GM18861 (cell line): Measurements from ENCODE around the gene MAGEB1.

Experiments used
- ATAC-seq: cut with Tn5 transposase; IDR thresholded peaks from one replicate; pipeline ENCODE4 v1.9.1; 2021; ENCODE audit not compliant: unreplicated experiment

Gene MAGEB1, protein sequence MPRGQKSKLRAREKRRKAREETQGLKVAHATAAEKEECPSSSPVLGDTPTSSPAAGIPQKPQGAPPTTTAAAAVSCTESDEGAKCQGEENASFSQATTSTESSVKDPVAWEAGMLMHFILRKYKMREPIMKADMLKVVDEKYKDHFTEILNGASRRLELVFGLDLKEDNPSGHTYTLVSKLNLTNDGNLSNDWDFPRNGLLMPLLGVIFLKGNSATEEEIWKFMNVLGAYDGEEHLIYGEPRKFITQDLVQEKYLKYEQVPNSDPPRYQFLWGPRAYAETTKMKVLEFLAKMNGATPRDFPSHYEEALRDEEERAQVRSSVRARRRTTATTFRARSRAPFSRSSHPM

DNA sequence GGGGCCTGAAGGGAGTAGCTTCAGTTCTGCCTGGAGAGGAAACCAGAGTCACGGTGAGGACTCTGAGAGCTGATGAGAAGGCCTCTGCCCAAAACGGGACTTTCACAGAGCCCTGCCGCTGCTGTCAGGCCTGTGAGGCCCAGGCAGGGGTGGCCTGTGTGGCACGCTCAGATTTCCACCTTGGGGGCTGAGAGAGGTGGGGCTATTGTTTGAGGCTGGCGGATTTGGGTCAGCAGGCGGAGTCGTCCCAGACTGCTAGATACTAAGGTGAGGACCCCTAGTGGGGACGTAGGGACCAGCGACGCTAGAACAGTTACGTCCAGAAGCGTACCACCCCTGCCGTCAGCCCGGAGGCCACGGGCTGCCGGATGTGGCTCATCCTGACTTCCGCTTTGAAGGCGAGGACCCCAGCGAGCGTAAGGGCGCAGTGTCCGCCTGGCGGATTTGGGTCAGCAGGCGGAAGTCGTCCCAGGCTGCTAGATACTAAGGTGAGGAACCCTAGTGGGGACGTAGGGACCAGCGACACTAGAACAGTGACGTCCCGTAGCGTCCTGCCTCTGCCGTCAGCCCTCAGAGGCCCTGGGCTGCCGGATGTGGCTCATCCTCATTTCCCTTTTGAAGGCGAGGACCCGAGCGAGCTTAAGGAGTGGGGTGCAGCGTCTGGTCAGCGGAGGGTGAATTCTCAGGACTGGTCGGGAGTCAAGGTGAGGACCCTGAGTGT lies at the start of gene MAGEB1:
Gene MAGEB1 (plus strand): TSS at position 378 of the 721 bp plus-strand sequence. CDS start 3,348 bp downstream, outside the sequence.
- no peak for ATAC-seq

DNA sequence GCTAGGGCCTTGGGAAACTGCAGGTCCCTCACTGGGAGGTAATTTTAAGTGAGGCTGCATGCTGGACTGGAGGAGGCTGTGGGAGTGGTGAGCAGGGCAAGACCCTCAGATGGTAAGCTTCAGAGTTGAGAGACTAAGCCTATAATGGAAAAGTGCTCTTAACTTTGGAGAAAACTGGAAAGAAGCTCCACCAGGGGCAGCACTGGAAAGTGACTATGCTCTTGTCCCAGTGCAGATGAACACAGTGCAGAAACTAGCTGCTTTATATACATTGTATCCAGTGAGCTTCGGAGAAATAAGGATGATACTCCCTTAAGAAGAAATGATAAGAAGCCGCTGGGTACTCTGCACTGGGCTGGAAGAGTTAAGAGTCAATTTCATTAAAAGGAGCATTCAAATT lies 34.8 kb upstream of the MAGEB1 start:
- ATAC-seq = no peak

DNA sequence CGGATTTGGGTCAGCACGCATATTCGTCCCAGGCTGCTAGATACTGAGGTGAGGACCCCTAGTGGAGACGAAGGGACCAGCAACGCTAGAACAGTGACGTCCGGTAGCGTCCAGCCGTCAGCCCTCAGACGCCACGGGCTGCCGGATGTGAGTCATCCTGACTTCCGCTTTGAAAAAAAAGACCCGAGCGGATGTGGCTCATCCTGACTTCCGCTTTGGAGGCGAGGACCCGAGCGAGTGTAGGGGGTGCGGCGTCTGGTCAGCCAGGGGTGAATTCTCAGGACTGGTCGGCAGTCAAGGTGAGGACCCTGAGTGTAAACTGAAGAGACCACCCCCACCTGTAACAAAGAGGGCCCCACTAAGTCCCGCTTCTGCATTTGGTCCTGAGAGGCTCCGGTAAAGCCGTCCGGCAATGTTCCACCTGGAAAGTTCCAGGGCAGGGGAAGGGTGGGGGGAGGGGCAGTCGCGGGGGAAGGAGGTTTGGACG lies 31.5 kb upstream of the MAGEB1 start, which contains the start of gene MAGEB2:
Gene MAGEB2 (plus strand): TSS at position 207 of the 487 bp plus-strand sequence. CDS start 3,018 bp downstream, outside the sequence.
- no peak for ATAC-seq

DNA sequence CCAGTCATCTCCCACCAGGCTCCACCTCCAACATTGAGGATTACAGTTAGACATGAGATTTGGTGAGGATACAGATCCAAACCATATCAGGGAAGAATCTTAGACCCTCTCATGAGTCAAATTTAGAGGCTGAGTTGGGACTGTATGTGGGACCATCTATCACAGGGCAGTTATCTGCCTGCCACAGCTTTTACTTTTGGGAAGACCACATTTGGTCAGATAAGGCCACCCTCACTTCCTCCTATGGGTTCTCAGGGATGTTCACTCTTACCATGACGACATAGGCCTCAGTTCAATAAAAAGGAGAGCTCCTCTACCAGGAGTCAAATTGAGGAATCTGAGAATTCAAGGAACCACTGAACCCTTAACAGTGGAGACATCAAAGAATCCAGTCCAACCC lies 29.5 kb upstream of the MAGEB1 start:
- no peak for ATAC-seq

DNA sequence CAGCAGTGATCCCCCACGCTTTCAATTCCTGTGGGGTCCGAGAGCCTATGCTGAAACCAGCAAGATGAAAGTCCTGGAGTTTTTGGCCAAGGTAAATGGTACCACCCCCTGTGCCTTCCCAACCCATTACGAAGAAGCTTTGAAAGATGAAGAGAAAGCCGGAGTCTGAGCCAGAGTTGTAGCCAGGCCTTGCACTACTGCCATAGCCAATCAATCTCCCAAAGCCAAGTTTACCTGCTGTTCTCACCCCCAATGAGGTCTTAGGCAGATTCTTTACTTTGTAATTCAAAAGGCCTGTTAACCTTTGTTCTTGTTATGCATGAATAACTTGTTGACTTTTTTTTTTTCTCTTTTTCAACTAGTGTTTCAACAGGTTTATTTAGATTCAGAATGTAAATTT lies 27.6 kb upstream of the MAGEB1 start:
- ATAC-seq = no peak

DNA sequence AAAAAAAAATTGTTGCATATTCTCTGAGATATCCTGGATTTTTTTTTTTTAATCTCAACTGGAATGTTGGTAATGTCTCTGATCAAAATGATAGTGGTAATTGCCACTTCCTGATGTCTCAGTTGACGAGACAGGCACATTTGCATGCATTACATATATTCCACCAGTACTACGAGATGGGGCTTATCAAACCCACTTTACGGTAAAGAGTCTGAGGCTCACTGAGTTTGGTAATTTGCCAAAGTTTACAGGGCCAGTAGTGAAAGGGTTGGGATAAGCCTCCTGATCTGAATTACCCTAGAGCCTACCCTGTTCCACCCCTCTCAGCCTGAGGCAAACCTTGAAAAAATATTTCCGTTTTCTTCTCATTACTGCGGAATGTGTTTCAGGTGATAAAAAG lies 26.3 kb upstream of the MAGEB1 start:
- ATAC-seq = no peak

DNA sequence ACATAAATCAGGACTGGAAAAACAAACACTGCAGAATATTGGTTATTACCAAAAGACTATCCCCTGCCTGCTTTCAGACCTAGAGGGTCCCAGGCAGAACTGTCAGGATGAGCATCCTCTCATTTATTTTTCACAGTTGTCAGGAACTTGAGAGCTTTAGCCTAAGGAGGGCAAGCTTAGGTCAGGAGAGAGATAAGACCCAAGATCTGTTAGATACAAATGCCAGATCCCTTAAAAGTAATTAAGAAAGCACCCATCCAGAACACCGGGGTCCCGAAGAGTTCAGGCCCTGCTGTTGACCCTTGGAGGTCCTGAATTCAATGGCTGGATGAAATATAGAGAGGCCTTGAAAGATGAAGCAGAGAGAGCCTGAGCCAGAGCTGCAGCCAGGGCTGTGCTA lies 22.4 kb upstream of the MAGEB1 start:
- no peak for ATAC-seq

DNA sequence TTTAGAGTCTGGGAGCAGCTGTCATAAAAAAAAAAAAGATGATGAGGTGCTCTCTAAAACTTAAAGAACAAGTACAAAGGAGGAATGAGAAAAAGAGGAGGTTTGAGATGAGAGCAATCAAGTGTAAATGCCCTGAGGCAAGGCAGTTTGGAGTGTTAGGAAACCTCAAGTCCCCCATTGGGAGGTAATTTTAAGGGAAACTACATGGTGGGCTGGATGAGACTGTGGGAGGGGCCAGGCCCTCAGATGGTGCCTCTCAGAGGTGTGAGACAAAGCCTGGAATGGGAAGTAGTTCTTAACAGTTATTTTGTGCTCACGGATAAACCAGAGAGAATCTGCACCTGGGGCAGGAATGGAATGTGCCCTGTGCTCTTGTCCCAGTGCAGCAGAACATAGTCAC lies 18.4 kb upstream of the MAGEB1 start:
- no peak for ATAC-seq

DNA sequence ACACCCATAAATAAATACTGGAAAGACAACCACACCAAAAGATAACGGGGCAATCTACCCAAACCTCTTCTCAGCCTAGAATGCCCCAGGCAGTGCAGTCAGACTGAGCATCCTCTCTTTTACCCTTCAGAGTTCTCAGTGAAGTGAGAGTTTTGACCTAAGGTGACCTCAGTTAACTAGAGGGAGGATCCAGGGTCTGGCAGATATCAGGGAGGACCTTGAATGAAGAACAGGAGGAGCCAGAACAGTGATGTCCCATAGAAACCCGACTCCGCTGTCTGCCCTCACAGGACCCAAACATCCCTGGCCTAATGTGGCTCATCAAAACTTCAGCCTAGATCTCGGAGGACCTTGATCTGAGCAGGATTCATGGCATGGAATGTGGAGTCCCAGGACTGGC lies 16.6 kb upstream of the MAGEB1 start, which contains the start of gene MAGEB3:
Gene MAGEB3 (plus strand): TSS at position 263 of the 400 bp plus-strand sequence. CDS start 5,268 bp downstream, outside the sequence.
- no peak for ATAC-seq

DNA sequence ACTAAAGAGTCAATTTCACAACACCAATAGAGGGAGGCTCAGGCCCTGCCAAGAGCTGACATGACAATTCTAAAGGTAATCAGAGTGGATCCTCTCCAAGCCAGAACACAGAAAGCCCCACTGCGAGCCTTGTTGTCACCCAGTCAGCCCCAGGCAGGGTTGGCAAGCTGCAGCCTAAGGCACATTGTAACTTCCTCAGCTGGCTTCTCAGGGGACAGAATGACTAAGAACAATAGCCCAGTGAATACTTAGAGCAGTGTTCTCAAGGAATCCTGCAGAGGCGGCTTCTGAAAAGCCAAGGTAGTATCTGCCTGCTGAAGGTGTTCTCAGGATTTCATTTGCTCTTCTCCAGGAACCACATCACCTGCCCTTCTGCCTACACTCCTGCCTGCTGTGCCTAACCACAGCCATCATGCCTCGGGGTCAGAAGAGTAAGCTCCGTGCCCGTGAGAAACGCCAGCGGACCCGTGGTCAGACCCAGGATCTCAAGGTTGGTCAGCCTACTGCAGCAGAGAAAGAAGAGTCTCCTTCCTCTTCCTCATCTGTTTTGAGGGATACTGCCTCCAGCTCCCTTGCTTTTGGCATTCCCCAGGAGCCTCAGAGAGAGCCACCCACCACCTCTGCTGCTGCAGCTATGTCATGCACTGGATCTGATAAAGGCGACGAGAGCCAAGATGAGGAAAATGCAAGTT lies 5.1 kb upstream of the MAGEB1 start, which contains the start of gene MAGEB4:
Gene MAGEB4 (plus strand): TSS at position 277 of the 692 bp plus-strand sequence. CDS start 136 bp downstream, at position 413.
- no peak for ATAC-seq

DNA sequence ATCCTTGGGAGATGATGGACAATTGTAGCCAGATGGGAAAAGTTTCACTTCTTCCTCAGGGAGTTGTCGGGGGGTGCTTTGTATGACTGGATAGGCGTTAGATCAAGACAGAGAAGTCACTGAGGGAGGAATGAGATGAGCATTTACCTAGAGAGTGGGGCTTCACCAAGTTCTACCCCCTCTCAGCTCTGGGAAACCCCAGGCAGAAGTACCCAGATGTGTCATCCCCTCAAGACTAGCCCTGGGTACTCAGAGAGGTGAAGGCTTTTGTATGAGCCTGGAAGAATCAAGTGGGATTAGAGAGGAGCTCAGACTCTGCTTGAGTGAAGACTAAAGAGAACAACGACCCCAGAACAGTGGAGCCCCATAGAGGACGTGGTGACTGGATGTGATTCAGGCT lies 1.9 kb downstream of the MAGEB1 start:
- ATAC-seq = peak; percentile 81

DNA sequence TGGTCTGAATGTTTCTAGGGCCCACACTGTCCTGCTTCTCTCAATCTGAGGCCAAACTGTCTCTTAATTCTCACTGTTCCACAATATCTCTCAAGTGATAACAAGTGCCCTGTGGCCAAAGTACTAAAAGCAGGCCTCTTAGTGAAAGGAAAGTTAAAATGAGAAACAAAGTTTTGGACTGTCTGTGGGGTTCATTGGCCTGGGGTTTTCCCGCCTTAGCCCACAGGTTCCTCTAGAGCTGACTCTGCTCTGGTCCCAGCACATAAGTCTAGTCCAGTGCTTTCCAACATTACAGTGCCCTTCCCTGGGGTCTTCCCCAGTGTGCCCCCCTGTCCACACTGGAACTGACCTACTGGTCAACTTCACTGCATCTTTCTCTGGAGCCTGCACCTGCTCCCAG lies 6.3 kb downstream of the MAGEB1 start:
- ATAC-seq = peak; percentile 53

DNA sequence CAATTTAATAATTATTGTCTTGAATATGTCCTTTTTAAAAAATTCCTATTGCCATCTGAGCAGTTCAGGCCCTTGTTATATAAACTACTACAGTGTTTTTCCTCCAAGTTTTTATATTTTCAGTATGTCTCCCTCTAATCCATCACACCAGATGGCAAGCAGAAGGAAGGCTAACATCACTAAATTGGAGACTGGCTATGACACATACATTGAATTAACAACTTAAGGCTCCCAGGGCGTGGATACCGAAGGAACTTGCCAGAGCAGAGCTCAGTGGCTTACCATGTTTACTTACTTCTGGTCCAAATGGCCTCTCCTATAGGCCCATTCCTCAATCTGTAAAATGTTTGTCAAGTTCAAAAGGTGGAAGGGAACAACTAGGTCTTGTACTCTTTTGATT lies 13.0 kb downstream of the MAGEB1 start:
- ATAC-seq = no peak

DNA sequence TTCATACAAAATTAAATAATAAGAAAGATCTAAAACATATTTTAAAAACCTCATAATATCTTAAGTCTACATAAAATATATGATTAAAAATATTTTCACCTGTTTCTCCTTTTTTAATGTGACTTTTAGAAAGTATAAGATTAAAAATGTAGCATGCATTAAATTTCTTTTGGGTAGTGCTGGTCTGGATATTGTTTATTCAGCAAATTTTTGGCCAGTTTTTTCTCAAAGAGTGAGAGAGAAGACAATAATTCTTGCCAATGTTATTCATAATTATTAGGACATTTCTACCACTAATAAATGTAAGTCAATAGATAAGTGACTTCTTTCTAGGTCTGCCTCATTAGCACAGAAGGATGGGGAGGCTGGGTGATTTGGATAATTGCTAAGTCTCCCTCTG lies 14.1 kb downstream of the MAGEB1 start:
- no peak for ATAC-seq

DNA sequence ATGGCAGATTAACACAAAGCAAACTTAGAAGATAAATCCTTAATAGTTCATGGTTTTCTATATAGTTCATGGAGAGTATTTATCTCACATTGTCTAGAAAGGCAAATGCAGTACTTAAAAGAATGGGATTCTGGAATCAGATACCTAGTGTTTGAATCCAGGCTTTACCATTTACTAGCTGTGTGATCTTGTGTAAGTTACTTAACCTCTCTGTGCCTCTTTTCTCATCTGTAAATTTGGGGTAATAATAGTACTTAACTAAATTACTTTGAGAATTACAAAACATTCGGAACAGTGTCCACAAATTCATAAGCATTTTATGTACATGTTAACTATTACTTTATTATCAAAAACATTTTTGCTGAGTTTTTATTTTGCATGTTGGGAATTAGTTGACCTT lies 15.8 kb downstream of the MAGEB1 start:
- ATAC-seq = no peak

DNA sequence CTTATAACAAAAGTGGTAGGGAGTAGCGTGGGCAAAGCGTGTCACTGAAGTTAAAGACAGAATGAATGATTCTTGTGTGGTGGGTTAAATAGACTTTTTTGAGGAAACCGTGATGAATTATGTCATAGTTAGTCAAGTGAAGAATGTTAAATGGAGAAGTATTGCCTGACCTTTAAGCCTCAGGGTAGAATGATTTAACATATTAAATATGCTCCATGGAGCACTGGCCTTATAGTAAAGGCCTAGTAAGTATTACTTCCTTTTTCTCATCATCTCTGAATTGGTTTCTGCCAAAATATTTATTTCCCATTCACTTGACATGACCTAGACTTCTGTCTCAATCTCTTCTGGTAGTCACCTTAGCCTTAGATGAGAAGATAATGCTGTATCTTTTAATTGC lies 23.7 kb downstream of the MAGEB1 start:
- ATAC-seq = no peak

DNA sequence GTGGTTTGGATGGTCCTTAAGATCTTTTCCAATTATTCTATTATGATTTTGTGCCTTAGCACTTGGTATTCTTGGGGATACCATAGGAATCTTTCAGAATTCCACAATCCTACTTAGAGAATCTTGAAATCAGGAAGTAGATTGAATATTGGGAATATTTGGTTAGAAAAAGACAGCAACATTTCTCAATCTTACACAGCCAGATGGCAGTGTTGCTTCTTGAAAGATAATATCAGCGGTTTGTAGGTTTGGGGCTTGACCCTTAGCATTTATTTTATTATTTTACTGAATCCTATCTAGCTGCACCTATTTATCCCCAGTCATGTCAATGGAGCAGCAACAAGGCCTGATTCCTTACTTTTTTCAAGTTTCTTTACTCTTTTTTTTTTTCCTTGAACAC lies 28.6 kb downstream of the MAGEB1 start:
- ATAC-seq = no peak

DNA sequence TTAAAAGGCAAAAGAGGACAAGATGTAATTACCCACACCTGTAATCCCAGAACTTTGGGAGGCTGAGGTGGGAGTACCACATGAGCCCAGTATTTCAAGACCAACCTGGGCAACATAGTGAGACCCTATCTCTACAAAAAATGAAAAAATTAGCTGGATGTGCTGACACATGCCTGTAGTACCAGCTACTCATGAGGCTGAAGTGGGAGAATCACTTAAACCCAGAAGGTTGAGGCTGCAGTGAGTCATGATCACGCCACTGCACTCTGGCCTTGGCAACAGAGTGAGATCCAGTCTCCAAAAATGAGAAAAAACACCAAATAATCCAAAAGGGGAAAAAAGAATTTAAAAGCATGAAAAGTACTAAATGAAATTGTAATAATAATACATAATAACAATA lies 31.4 kb downstream of the MAGEB1 start:
- no peak for ATAC-seq

DNA sequence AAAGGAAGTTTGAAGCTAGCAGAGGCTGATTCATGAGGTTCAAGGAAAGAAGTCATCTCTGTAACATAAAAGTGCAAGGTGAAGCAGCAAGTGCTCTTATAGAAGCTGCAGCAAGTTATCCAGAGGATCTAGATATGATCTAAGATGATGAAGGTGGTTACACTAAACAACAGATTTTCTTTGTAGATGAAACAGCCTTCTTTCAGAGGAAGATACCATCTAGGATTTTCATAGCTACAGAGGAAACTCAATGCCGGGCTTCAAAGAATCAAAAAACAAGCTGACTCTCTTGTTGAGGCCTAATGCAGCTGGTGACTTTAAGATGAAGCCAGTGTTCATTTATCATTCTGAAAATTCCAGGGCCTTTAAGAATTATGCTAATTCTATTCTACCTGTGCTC lies 33.5 kb downstream of the MAGEB1 start:
- no peak for ATAC-seq

DNA sequence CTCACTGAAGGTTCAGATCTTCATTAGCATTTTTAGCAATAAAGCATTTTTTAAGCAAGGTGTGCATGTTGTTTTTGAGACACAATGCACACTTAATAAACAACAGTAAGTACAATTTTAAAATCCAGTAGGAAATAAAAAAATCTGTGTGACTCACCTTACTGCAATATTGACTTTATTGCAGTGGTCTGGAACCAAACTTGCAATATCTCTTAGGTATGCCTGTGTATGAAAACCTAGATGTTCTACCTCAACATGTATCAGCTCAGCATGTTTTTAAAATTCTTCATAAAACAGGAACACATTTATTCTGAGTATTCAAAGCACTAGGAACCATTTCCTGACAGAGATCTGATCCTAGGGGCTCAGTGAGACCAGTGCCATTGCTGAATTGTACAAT lies 35.6 kb downstream of the MAGEB1 start:
- ATAC-seq = no peak

DNA sequence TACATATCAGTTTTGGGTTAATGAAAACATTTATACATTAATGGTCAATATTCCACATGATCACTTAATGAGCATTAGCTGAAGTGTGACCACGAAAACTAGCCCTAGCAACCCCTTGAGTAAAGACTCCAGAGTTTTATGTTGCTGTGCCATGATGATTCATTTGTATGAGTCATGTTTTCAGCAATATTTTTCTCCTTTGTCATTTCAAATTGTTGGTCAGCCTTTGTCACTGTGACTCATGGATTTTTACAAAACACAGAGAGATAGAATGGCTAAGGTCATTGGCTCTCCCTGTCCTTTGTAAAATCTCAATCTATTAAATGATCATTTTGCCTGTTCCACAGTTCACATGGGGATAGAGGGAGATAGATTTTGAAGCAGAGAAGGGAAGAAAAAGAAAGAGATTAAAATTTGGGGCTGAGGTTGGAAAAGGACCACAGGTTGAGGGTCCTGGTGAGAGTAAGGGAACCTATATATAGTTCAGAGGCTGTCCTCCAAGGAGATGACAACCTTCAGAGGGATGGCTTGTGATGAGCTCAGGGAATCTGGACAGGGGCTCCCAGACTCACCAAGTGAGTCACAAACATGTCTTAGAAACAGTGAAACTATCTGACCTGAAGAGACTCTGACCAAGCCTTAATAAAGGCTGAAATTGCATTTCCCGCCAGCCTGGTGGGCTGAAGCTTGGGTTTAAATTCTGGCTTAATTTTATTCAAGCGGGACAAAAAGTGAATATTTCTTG lies 36.7 kb downstream of the MAGEB1 start:
- ATAC-seq = peak; percentile 36
